ENCODE data around the gene RNF213.

DNA sequence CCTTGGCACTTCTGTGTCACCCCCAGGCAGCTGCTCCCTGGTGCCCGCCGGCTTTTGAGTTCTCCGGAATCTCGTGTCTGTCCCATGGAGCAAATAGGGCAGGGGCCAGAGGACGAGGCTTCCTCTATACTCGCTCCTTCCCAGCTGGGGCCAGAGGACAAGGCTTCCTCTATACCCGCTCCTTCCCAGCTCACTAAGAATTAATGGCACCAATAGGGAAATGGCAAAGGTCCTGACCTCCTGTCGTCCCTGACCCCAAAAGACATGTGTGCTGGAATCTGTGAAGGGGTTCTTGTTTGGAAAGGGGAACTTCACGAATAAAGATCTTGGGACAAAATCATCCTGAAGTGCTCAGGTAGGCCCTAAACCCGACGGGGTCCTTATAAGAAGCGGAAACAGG is 48.1 kb upstream of the RNF213 start:
- TF ChIP-seq FOXM1 (IDR thresholded peaks at IDR 0.05; ENCODE audit: low read depth, low read length) (no peak), BRCA1 (IDR thresholded peaks at IDR 0.05; ENCODE audit: low read depth, low read length) (no peak), EP300 (IDR thresholded peaks at IDR 0.05; ENCODE audit: borderline replicate concordance in 1 of 2, control insufficient read depth in 1 of 2, low read depth in 2 of 2, low read length in 2 of 2) (no peak), POU2F2 (IDR thresholded peaks at IDR 0.05; ENCODE audit: borderline replicate concordance, low read depth, low read length) (no peak), POLR2A (IDR thresholded peaks at IDR 0.05; ENCODE audit: low read depth, low read length) (no peak), RAD21 (IDR thresholded peaks at IDR 0.05; ENCODE audit: insufficient read depth, low read depth, low read length) (no peak)
- TF ChIP-seq, protein P1, sequence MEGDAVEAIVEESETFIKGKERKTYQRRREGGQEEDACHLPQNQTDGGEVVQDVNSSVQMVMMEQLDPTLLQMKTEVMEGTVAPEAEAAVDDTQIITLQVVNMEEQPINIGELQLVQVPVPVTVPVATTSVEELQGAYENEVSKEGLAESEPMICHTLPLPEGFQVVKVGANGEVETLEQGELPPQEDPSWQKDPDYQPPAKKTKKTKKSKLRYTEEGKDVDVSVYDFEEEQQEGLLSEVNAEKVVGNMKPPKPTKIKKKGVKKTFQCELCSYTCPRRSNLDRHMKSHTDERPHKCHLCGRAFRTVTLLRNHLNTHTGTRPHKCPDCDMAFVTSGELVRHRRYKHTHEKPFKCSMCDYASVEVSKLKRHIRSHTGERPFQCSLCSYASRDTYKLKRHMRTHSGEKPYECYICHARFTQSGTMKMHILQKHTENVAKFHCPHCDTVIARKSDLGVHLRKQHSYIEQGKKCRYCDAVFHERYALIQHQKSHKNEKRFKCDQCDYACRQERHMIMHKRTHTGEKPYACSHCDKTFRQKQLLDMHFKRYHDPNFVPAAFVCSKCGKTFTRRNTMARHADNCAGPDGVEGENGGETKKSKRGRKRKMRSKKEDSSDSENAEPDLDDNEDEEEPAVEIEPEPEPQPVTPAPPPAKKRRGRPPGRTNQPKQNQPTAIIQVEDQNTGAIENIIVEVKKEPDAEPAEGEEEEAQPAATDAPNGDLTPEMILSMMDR (IDR thresholded peaks at IDR 0.05 in 2 of 3, conservative IDR thresholded peaks at IDR 0.05 in 1 of 3; ENCODE audit: control insufficient read depth in 2 of 3, extremely low read depth in 1 of 3, insufficient read depth in 1 of 3, low read depth in 3 of 3, low read length in 3 of 3) = no peak

Measured in GM12878 (cell line).